H9 (cell line): ENCODE results near the gene VWA8. TPM values are rescaled to one million over a fixed set of nuclear protein-coding genes. Genes with fewer than 3 reads are reported as not detected.

Experiments used
- DNase-seq: peaks from one replicate; pipeline ENCODE4 v3.0.0-alpha.2; 2017
- H2AFZ ChIP-seq: one replicate; pipeline ENCODE4 v1.6.1; 2013; ENCODE audit warnings: mild to moderate bottlenecking, low read length, control low read depth, moderate library complexity
- H2AK5ac ChIP-seq: 2 replicates; pipeline ENCODE4 v1.6.1; 2013; ENCODE audit warnings: low read length, control low read depth, mixed read lengths; ENCODE audit not compliant: insufficient read length
- H2BK120ac ChIP-seq: one replicate; pipeline ENCODE4 v1.6.1; 2013; ENCODE audit warnings: low read depth, mild to moderate bottlenecking, low read length, control low read depth, inconsistent platforms; ENCODE audit not compliant: poor library complexity, severe bottlenecking
- H2BK12ac ChIP-seq: 2 replicates; pipeline ENCODE4 v1.6.1; 2013; ENCODE audit warnings: low read length, control low read depth, mixed read lengths, low read depth; ENCODE audit not compliant: insufficient read length
- H2BK15ac ChIP-seq: 2 replicates; pipeline ENCODE4 v1.6.1; 2013; ENCODE audit warnings: low read depth, low read length, control low read depth
- H2BK20ac ChIP-seq: one replicate; pipeline ENCODE4 v1.6.1; 2013; ENCODE audit warnings: low read depth, mild to moderate bottlenecking, low read length, control low read depth, inconsistent platforms; ENCODE audit not compliant: poor library complexity, severe bottlenecking
- H2BK5ac ChIP-seq: 2 replicates; pipeline ENCODE4 v1.6.1; 2013; ENCODE audit warnings: low read length, control low read depth, mixed read lengths; ENCODE audit not compliant: insufficient read length
- H3K14ac ChIP-seq: 2 replicates; pipeline ENCODE4 v1.6.1; 2013; ENCODE audit warnings: low read length, control low read depth; ENCODE audit not compliant: insufficient read depth
- H3K18ac ChIP-seq: 2 replicates; pipeline ENCODE4 v1.6.1; 2013; ENCODE audit warnings: low read depth, mild to moderate bottlenecking, mixed read lengths, low read length, control low read depth; ENCODE audit not compliant: insufficient read length
- H3K23ac ChIP-seq: 2 replicates; pipeline ENCODE4 v1.6.1; 2013; ENCODE audit warnings: low read length, control low read depth, mixed read lengths, low read depth; ENCODE audit not compliant: insufficient read length
- H3K23me2 ChIP-seq: 2 replicates; pipeline ENCODE4 v1.6.1; 2013; ENCODE audit warnings: low read depth, mild to moderate bottlenecking, mixed read lengths, low read length, control low read depth; ENCODE audit not compliant: insufficient read length, poor library complexity, severe bottlenecking
- H3K27ac ChIP-seq: 2 replicates; pipeline ENCODE4 v1.5.1; 2013; ENCODE audit warnings: low read length, control low read depth, mixed read lengths, low read depth; ENCODE audit not compliant: insufficient read length
- H3K27me3 ChIP-seq: 2 replicates; pipeline ENCODE4 v1.6.1; 2013; ENCODE audit warnings: low read length, control low read depth, inconsistent platforms; ENCODE audit not compliant: insufficient read depth
- H3K4ac ChIP-seq: 2 replicates; pipeline ENCODE4 v1.6.1; 2013; ENCODE audit warnings: low read depth, mild to moderate bottlenecking, control low read depth, inconsistent platforms, low read length, moderate library complexity
- H3K4me1 ChIP-seq: 2 replicates; pipeline ENCODE4 v1.6.1; 2013; ENCODE audit warnings: low read length, control low read depth, inconsistent platforms; ENCODE audit not compliant: insufficient read depth
- H3K4me2 ChIP-seq: 2 replicates; pipeline ENCODE4 v1.6.1; 2013; ENCODE audit warnings: low read length, control low read depth, mixed read lengths; ENCODE audit not compliant: insufficient read length, insufficient read depth
- H3K56ac ChIP-seq: 2 replicates; pipeline ENCODE4 v1.6.1; 2013; ENCODE audit warnings: low read depth, mild to moderate bottlenecking, mixed read lengths, low read length, control low read depth; ENCODE audit not compliant: insufficient read length
- H3K79me1 ChIP-seq: 2 replicates; pipeline ENCODE4 v1.6.1; 2013; ENCODE audit warnings: low read depth, mild to moderate bottlenecking, moderate library complexity, low read length, control low read depth, inconsistent platforms; ENCODE audit not compliant: insufficient read depth, poor library complexity, severe bottlenecking
- H3K79me2 ChIP-seq: 2 replicates; pipeline ENCODE4 v1.6.1; 2013; ENCODE audit warnings: low read length, control low read depth, inconsistent platforms; ENCODE audit not compliant: insufficient read depth
- H3K9ac ChIP-seq: 2 replicates; pipeline ENCODE4 v1.6.1; 2013; ENCODE audit warnings: low read length, control low read depth, mixed read lengths; ENCODE audit not compliant: insufficient read length; ENCODE audit errors: extremely low read depth
- H3K9me3 ChIP-seq: one replicate; pipeline ENCODE4 v1.6.1; 2013; ENCODE audit warnings: low read depth, low read length, inconsistent platforms; ENCODE audit not compliant: control insufficient read depth
- H3T11ph ChIP-seq: one replicate; pipeline ENCODE4 v1.6.1; 2013; ENCODE audit warnings: mild to moderate bottlenecking, low read length, control low read depth, inconsistent platforms
- H4K20me1 ChIP-seq: one replicate; pipeline ENCODE4 v1.6.1; 2013; ENCODE audit not compliant: control insufficient read depth, insufficient read length, insufficient read depth
- H4K5ac ChIP-seq: 2 replicates; pipeline ENCODE4 v1.6.1; 2013; ENCODE audit warnings: low read depth, mild to moderate bottlenecking, mixed read lengths, low read length, control low read depth; ENCODE audit not compliant: insufficient read length
- H4K8ac ChIP-seq: replicated peaks from 2 replicates; pipeline ENCODE4 v1.6.1; 2013; ENCODE audit warnings: low read length, control low read depth, mixed read lengths, low read depth; ENCODE audit not compliant: insufficient read length
- H4K91ac ChIP-seq: 2 replicates; pipeline ENCODE4 v1.6.1; 2013; ENCODE audit warnings: low read depth, mild to moderate bottlenecking, moderate library complexity, mixed read lengths, low read length, control low read depth; ENCODE audit not compliant: insufficient read length
- H3K27ac Mint-ChIP-seq, 3 experiments: 2 replicates in 2 of 3; 3 replicates in 1 of 3; pipeline ENCODE4 v1.8.0; 2020 to 2021; ENCODE audit warnings: mixed read lengths in 3 of 3, mild to moderate bottlenecking in 1 of 3, moderate library complexity in 1 of 3
- H3K27me3 Mint-ChIP-seq: 2 replicates; pipeline ENCODE4 v1.8.0; 2021; ENCODE audit warnings: low read depth, mild to moderate bottlenecking, moderate library complexity, mixed read lengths
- H3K36me3 Mint-ChIP-seq, 3 experiments: 2 replicates in 2 of 3; 3 replicates in 1 of 3; pipeline ENCODE4 v1.8.0; 2020 to 2021; ENCODE audit warnings: low read depth in 3 of 3, mixed read lengths in 3 of 3; ENCODE audit not compliant: insufficient read depth in 1 of 3
- H3K4me1 Mint-ChIP-seq, 2 experiments: 2 replicates each; pipeline ENCODE4 v1.8.0; 2020; ENCODE audit warnings: mixed read lengths in 2 of 2
- H3K4me3 Mint-ChIP-seq, 2 experiments: 2 replicates in 1 of 2; 3 replicates in 1 of 2; pipeline ENCODE4 v1.8.0; 2020 to 2021; ENCODE audit warnings: mild to moderate bottlenecking in 2 of 2, mixed read lengths in 2 of 2, moderate library complexity in 1 of 2
- H3K9me3 Mint-ChIP-seq, 2 experiments: 2 replicates in 1 of 2; 3 replicates in 1 of 2; pipeline ENCODE4 v1.8.0; 2020; ENCODE audit warnings: mild to moderate bottlenecking in 2 of 2, mixed read lengths in 2 of 2, moderate library complexity in 1 of 2
- WGBS: extraction: QIAGEN DNeasy Blood & Tissue Kit; methylation state at CpG from one replicate; pipeline ENCODE4 v1.1.7; 2013; ENCODE audit warnings: missing lambda C conversion rate, low lambda C conversion rate, mixed read lengths; ENCODE audit not compliant: insufficient read length; ENCODE audit errors: extremely low coverage; 5-methylcytosine and 5-hydroxymethylcytosine counted together
- total RNA-seq: library from RNA; stranded (reverse); gene quantifications from 2 replicates; pipeline ENCODE4 v1.2.1, GENCODE V29; 2021
- TF ChIP-seq, protein P1 (sequence below): fragments of 200-600 bp; sonication (generic); conservative IDR thresholded peaks from 3 replicates; pipeline ENCODE4 v1.8.0; 2021; ENCODE audit warnings: antibody characterized with exemption, mild to moderate bottlenecking

The VWA8 gene
- total RNA-seq, 1 experiment from 2014 or later: 17.4 TPM

- Histone ChIP-seq H3K56ac (no peak overlapping the region), H3K14ac (no peak overlapping the region), H2BK12ac (no peak overlapping the region), H4K91ac (no peak overlapping the region), H3K23me2 (no peaks in the 10 kb centered on the region), H3K9ac (no peak overlapping the region), H3K4me1 (no peaks in the 10 kb centered on the region), H3K4ac (no peak overlapping the region), H2BK5ac (no peak overlapping the region), H2BK120ac (no peak overlapping the region), H4K20me1 (no peaks in the 10 kb centered on the region), H3K23ac (no peak overlapping the region), H3K9me3 (no peaks in the 10 kb centered on the region), H2BK20ac (no peak overlapping the region), H4K8ac (no peak overlapping the region), H2AFZ (no peak overlapping the region), H2AK5ac (no peak overlapping the region), H3T11ph (no peak overlapping the region), H3K79me2 (0 out of 2 replicates have a peak, but pooled peaks cover 1% of the 10 kb centered on the region), H4K5ac (no peak overlapping the region), H3K79me1 (no peaks in the 10 kb centered on the region), H3K18ac (no peak overlapping the region), H2BK15ac (no peak overlapping the region), H3K27me3 (no peaks in the 10 kb centered on the region), H3K4me2 (no peak overlapping the region), H3K27ac (no peak overlapping the region)
- TF ChIP-seq, protein P1, sequence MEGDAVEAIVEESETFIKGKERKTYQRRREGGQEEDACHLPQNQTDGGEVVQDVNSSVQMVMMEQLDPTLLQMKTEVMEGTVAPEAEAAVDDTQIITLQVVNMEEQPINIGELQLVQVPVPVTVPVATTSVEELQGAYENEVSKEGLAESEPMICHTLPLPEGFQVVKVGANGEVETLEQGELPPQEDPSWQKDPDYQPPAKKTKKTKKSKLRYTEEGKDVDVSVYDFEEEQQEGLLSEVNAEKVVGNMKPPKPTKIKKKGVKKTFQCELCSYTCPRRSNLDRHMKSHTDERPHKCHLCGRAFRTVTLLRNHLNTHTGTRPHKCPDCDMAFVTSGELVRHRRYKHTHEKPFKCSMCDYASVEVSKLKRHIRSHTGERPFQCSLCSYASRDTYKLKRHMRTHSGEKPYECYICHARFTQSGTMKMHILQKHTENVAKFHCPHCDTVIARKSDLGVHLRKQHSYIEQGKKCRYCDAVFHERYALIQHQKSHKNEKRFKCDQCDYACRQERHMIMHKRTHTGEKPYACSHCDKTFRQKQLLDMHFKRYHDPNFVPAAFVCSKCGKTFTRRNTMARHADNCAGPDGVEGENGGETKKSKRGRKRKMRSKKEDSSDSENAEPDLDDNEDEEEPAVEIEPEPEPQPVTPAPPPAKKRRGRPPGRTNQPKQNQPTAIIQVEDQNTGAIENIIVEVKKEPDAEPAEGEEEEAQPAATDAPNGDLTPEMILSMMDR: no peak
- Mint-ChIP-seq H3K27me3 (no peaks in the 10 kb centered on the region), H3K9me3 (peaks cover 5 to 6% of the 10 kb centered on the region in 2 experiments; a peak in 2 of 5 replicates), H3K4me1 (peaks cover 7 to 8% of the 10 kb centered on the region in 2 experiments; a peak in 2 of 4 replicates), H3K4me3 (no peak overlapping the region), H3K36me3 (peaks cover 4 to 6% (median 6%) of the 10 kb centered on the region in 3 experiments; a peak in 5 of 7 replicates), H3K27ac (peak overlapping the region in 1 of 3 experiments; percentile 3; a peak in 1 of 7 replicates)
- DNase-seq: no peak
- no CpG with 5 or more reads among the region's 1 CpG for WGBS
These were observed 43.3 kb downstream of the VWA8 start for GRCh38 chr13:41917641-41918040.
